IMR-90 (cell line): ENCODE data around the gene RFX3. TPM values are rescaled to one million over a fixed set of nuclear protein-coding genes. Genes with fewer than 3 reads are reported as not detected.

Source experiments
- ATAC-seq: fragments of 200-7000 bp; cut with Tn5 transposase; 2 replicates; pipeline ENCODE4 v1.9.1; 2020; ENCODE audit warnings: low read depth, mild to moderate bottlenecking, moderate library complexity
- BruUV-seq: library from RNA; stranded (reverse); fragments of 400-500 nt; replicated peaks from 2 replicates; lab custom pipeline; 2021; lab: Mats Ljungman, UMichigan
- CTCF ChIA-PET: fragments of 300-600 bp; formaldehyde crosslinking; extraction: SDS; loops from one replicate; lab custom pipeline; 2021; ENCODE audit warnings: antibody characterized with exemption; lab: Yijun Ruan, JAX
- POLR2A ChIA-PET: fragments of 300-600 bp; sonication (Branson Sonifier 250); formaldehyde crosslinking; loops from one replicate; lab custom pipeline; 2022; ENCODE audit warnings: antibody characterized with exemption; ENCODE audit not compliant: unreplicated experiment; lab: Charles Lee
- DNase-seq: peaks from one replicate; pipeline ENCODE4 v3.0.0; 2013
- H2AFZ ChIP-seq: replicated peaks from 2 replicates; pipeline ENCODE3; 2013; ENCODE audit warnings: low read length, mild to moderate bottlenecking; ENCODE audit not compliant: poor library complexity
- H2AK5ac ChIP-seq: 2 replicates; pipeline ENCODE4 v1.6.1; 2013; ENCODE audit warnings: low read depth, low read length, inconsistent platforms
- H2AK9ac ChIP-seq: replicated peaks from 2 replicates; pipeline ENCODE3; 2013; ENCODE audit warnings: mild to moderate bottlenecking, low read depth, low read length, moderate library complexity; ENCODE audit not compliant: poor library complexity
- H2BK120ac ChIP-seq: 2 replicates; pipeline ENCODE4 v1.6.1; 2013; ENCODE audit warnings: low read depth, low read length, inconsistent platforms
- H2BK15ac ChIP-seq: 3 replicates; pipeline ENCODE4 v1.6.1; 2013; ENCODE audit warnings: low read depth, low read length, inconsistent platforms
- H2BK20ac ChIP-seq: 2 replicates; pipeline ENCODE4 v1.6.1; 2013; ENCODE audit warnings: low read depth, mild to moderate bottlenecking, inconsistent platforms, low read length, moderate library complexity
- H2BK5ac ChIP-seq: 2 replicates; pipeline ENCODE4 v1.6.1; 2013; ENCODE audit warnings: mild to moderate bottlenecking, low read depth, low read length, inconsistent platforms; ENCODE audit not compliant: poor library complexity, severe bottlenecking
- H3K14ac ChIP-seq: replicated peaks from 2 replicates; pipeline ENCODE4 v1.6.1; 2013; ENCODE audit warnings: low read depth, low read length, inconsistent platforms
- H3K18ac ChIP-seq: 2 replicates; pipeline ENCODE4 v1.6.1; 2013; ENCODE audit warnings: low read depth, low read length, control low read depth
- H3K23ac ChIP-seq: 2 replicates; pipeline ENCODE4 v1.6.1; 2013; ENCODE audit warnings: low read depth, low read length, inconsistent platforms
- H3K27ac ChIP-seq: 2 replicates; pipeline ENCODE4 v1.5.1; 2013; ENCODE audit warnings: mild to moderate bottlenecking, control low read depth, low read length; ENCODE audit not compliant: insufficient read depth
- H3K27me3 ChIP-seq: 2 replicates; pipeline ENCODE4 v1.6.1; 2013; ENCODE audit warnings: low read length; ENCODE audit not compliant: control insufficient read depth, insufficient read depth
- H3K36me3 ChIP-seq: 2 replicates; pipeline ENCODE4 v1.6.1; 2013; ENCODE audit warnings: low read length, mixed read lengths; ENCODE audit not compliant: control insufficient read depth, insufficient read depth
- H3K4ac ChIP-seq: 2 replicates; pipeline ENCODE4 v1.6.1; 2013; ENCODE audit warnings: low read depth, low read length, inconsistent platforms
- H3K4me1 ChIP-seq: 2 replicates; pipeline ENCODE4 v1.6.1; 2013; ENCODE audit warnings: low read length, mixed read lengths; ENCODE audit not compliant: control insufficient read depth, insufficient read depth
- H3K4me2 ChIP-seq: 2 replicates; pipeline ENCODE4 v1.6.1; 2013; ENCODE audit warnings: low read depth, mild to moderate bottlenecking, control low read depth, low read length, moderate library complexity
- H3K4me3 ChIP-seq: 2 replicates; pipeline ENCODE4 v1.5.1; 2013; ENCODE audit warnings: low read depth, mild to moderate bottlenecking, control low read depth, low read length, moderate library complexity; ENCODE audit not compliant: insufficient read depth
- H3K56ac ChIP-seq: 2 replicates; pipeline ENCODE4 v1.6.1; 2013; ENCODE audit warnings: low read length, inconsistent platforms; ENCODE audit not compliant: insufficient read depth; ENCODE audit errors: extremely low read depth
- H3K79me1 ChIP-seq, 2 experiments: 2 replicates each; pipeline ENCODE4 v1.6.1; 2013; ENCODE audit warnings: low read length in 2 of 2, inconsistent platforms in 1 of 2, low read depth in 1 of 2
- H3K9ac ChIP-seq: 2 replicates; pipeline ENCODE4 v1.6.1; 2013; ENCODE audit warnings: low read depth, low read length, control low read depth
- H3K9me1 ChIP-seq: 2 replicates; pipeline ENCODE4 v1.6.1; 2013; ENCODE audit warnings: low read length, inconsistent platforms; ENCODE audit not compliant: insufficient read depth
- H3K9me3 ChIP-seq: 2 replicates; pipeline ENCODE4 v1.6.1; 2013; ENCODE audit warnings: low read length; ENCODE audit not compliant: control insufficient read depth, insufficient read depth
- H4K20me1 ChIP-seq: 2 replicates; pipeline ENCODE4 v1.6.1; 2013; ENCODE audit warnings: low read length, inconsistent platforms; ENCODE audit not compliant: insufficient read depth
- H4K5ac ChIP-seq: 2 replicates; pipeline ENCODE4 v1.6.1; 2013; ENCODE audit warnings: mild to moderate bottlenecking, low read depth, low read length, control low read depth
- H4K8ac ChIP-seq, 2 experiments: 2 replicates each; pipeline ENCODE4 v1.6.1; 2013; ENCODE audit warnings: low read depth in 2 of 2, low read length in 2 of 2, control low read depth in 1 of 2, inconsistent platforms in 1 of 2
- H4K91ac ChIP-seq: 2 replicates; pipeline ENCODE4 v1.6.1; 2013; ENCODE audit warnings: low read depth, low read length, inconsistent platforms; ENCODE audit not compliant: insufficient read depth
- BHLHE40 ChIP-seq: fragments of 150-350 bp; IDR thresholded peaks from 2 replicates; pipeline ENCODE4 v1.6.1; 2016; ENCODE audit warnings: mild to moderate bottlenecking, low read depth, low read length
- CTCF ChIP-seq: conservative IDR thresholded peaks from 2 replicates; pipeline ENCODE4 v1.5.1; 2012; ENCODE audit warnings: mild to moderate bottlenecking, low read depth, low read length, improper control_type of control experiment
- ELK1 ChIP-seq: fragments of 150-350 bp; IDR thresholded peaks from 2 replicates; pipeline ENCODE4 v1.6.1; 2016; ENCODE audit warnings: low read depth, mild to moderate bottlenecking, low read length, moderate library complexity, borderline replicate concordance
- FOS ChIP-seq: fragments of 150-350 bp; IDR thresholded peaks from 2 replicates; pipeline ENCODE4 v1.6.1; 2016; ENCODE audit warnings: low read depth, low read length
- MAFK ChIP-seq: IDR thresholded peaks from 2 replicates; pipeline ENCODE4 v1.6.1; 2012; ENCODE audit warnings: low read depth, low read length, improper control_type of control experiment
- MAZ ChIP-seq: IDR thresholded peaks from 2 replicates; pipeline ENCODE4 v1.6.1; 2012; ENCODE audit warnings: low read depth, mild to moderate bottlenecking, low read length, improper control_type of control experiment, moderate library complexity, borderline replicate concordance
- MXI1 ChIP-seq: IDR thresholded peaks from 2 replicates; pipeline ENCODE4 v1.6.1; 2012; ENCODE audit warnings: low read depth, mild to moderate bottlenecking, low read length, moderate library complexity, borderline replicate concordance
- NFE2L2 ChIP-seq: fragments of 150-350 bp; IDR thresholded peaks from 2 replicates; pipeline ENCODE4 v1.6.1; 2016; ENCODE audit warnings: low read depth, mild to moderate bottlenecking, low read length
- POLR2A ChIP-seq: IDR thresholded peaks from 2 replicates; pipeline ENCODE4 v1.6.1; 2012; ENCODE audit warnings: mild to moderate bottlenecking, low read depth, low read length
- RAD21 ChIP-seq: IDR thresholded peaks from 2 replicates; pipeline ENCODE4 v1.6.1; 2012; ENCODE audit warnings: low read length, improper control_type of control experiment
- RCOR1 ChIP-seq: IDR thresholded peaks from 2 replicates; pipeline ENCODE4 v1.6.1; 2012; ENCODE audit warnings: mild to moderate bottlenecking, low read length, improper control_type of control experiment; ENCODE audit not compliant: insufficient replicate concordance
- RFX5 ChIP-seq: IDR thresholded peaks from 2 replicates; pipeline ENCODE4 v1.8.0; 2012; ENCODE audit warnings: low read depth, mild to moderate bottlenecking, low read length, moderate library complexity
- SMC3 ChIP-seq: fragments of 150-350 bp; IDR thresholded peaks from 2 replicates; pipeline ENCODE4 v1.6.1; 2016; ENCODE audit warnings: low read depth, mild to moderate bottlenecking, antibody characterized with exemption, low read length, moderate library complexity
- USF2 ChIP-seq: fragments of 150-350 bp; IDR thresholded peaks from 2 replicates; pipeline ENCODE4 v1.6.1; 2017; ENCODE audit warnings: mild to moderate bottlenecking, antibody characterized with exemption, low read length, low read depth
- WGBS, 2 experiments: methylation state at CpG; one replicate each; pipeline versions ENCODE4 v1.1.5 to v1.1.7; 2013; ENCODE audit warnings: missing lambda C conversion rate in 2 of 2; ENCODE audit not compliant: insufficient read length in 1 of 2; ENCODE audit errors: extremely low coverage in 2 of 2; 5-methylcytosine and 5-hydroxymethylcytosine counted together
- dilution Hi-C: fragments of 300-500 bp; cut with HindIII; formaldehyde crosslinking; loops from one replicate; pipeline ENCODE4 v1.14.3; 2018; ENCODE audit warnings: low sequenced_read_pairs; ENCODE audit not compliant: unreplicated experiment
- in situ Hi-C: fragments of 300-500 bp; cut with MboI; formaldehyde crosslinking; loops from 3 replicates; pipeline ENCODE4 v1.14.3; 2019; ENCODE audit warnings: low sequenced_read_pairs, inconsistent platforms, mixed read lengths
- intact Hi-C: fragments of 100-400 bp; cut with micrococcal nuclease; formaldehyde crosslinking; loops from 2 replicates; pipeline ENCODE4 v1.10.0; 2022
- polyA plus RNA-seq, 3 experiments: library from polyadenylated mRNA; depleted of rRNA; stranded (reverse); fragments of >200 nt; gene quantifications; 2 replicates each; pipeline ENCODE4 v1.2.3, GENCODE V29; 2012; ENCODE audit warnings: low replicate concordance in 1 of 3
- total RNA-seq: library from RNA; depleted of rRNA; stranded (reverse); fragments of >200 nt; gene quantifications from 2 replicates; pipeline ENCODE4 v1.2.3, GENCODE V29; 2012

RFX3 gene
- total and polyA plus RNA-seq, 2 of the 4 experiments (the other 2 are of a cell fraction) = 1.7 to 2.7 TPM

- intact Hi-C loops = no loop called here
- POLR2A ChIA-PET = no interaction called here
- CTCF ChIA-PET = no interaction called here
These were observed 275.1 kb downstream of the RFX3 start for GRCh38 chr9:3250741-3251140.

More at GRCh38 chr9:3250741-3251140, 275.1 kb downstream of the RFX3 start:
- H4K5ac ChIP-seq = no peak overlapping the region
- H3K14ac ChIP-seq = no peak overlapping the region
- BruUV-seq = no TSS peak
- no peak overlapping the region for H2AK9ac ChIP-seq
- no peak overlapping the region for H2BK120ac ChIP-seq
- in situ Hi-C loops (no loop called here), dilution Hi-C loops (no loop called here)
- H2BK5ac ChIP-seq = no peak overlapping the region
- H3K36me3 ChIP-seq = 0 out of 2 replicates have a peak, but pooled peaks cover 3% of the 10 kb centered on the region
- H3K56ac ChIP-seq = no peak overlapping the region
- no peak overlapping the region for H2BK15ac ChIP-seq
- no peaks in the 10 kb centered on the region for H4K20me1 ChIP-seq
- no peak for ATAC-seq
- no peak overlapping the region for H4K91ac ChIP-seq
- H3K18ac ChIP-seq = no peak overlapping the region
- H3K27me3 ChIP-seq = no peaks in the 10 kb centered on the region
- no peak overlapping the region for H3K4me2 ChIP-seq
- no peak overlapping the region for H2BK20ac ChIP-seq
- H3K79me1 ChIP-seq = no peaks in the 10 kb centered on the region
- no peak overlapping the region for H4K8ac ChIP-seq
- H3K9me1 ChIP-seq = no peaks in the 10 kb centered on the region
- no peaks in the 10 kb centered on the region for H3K4me1 ChIP-seq
- H3K9ac ChIP-seq = no peak overlapping the region
- H2AK5ac ChIP-seq = no peak overlapping the region
- no peak overlapping the region for H3K27ac ChIP-seq
- H3K23ac ChIP-seq = no peak overlapping the region
- no peak for DNase-seq
- H3K9me3 ChIP-seq = no peaks in the 10 kb centered on the region
- no peak for TF ChIP-seq USF2
- TF ChIP-seq ELK1 = no peak
- TF ChIP-seq CTCF = no peak
- TF ChIP-seq MAZ = no peak
- no peak for TF ChIP-seq RAD21
- TF ChIP-seq BHLHE40 = no peak
- TF ChIP-seq SMC3 = no peak
- TF ChIP-seq POLR2A = no peak
- TF ChIP-seq MXI1 = no peak
- no peak for TF ChIP-seq RCOR1
- no peak for TF ChIP-seq FOS
- no peak for TF ChIP-seq RFX5
- no peak for TF ChIP-seq NFE2L2
- no peak for TF ChIP-seq MAFK
- H3K4ac ChIP-seq = no peak overlapping the region
- no peak overlapping the region for H3K4me3 ChIP-seq
- no peak overlapping the region for H2AFZ ChIP-seq
- no CpG with 5 or more reads among the region's 4 CpGs for WGBS, 2 experiments
